ENCODE data around the gene AFF3.

DNA sequence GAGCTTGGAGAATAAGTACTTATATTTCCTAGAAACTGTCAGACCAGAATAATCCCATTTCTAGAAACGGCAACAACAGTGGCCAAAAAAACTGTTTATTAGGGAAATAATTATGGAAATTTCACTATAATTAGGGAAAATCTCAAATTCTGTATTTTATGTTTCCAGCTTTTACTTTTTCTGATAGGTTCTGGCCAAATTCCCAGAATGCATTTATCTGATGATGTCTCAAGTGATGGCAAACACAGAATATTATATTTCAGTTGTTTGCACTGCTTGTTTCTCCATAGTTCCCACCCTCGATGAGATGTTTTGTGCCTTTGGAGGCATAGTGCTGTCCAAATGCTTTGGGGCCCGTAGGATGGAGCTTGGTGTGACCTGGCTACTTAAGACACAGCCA, 66.9 kb downstream of the AFF3 start:
- no peak for TF ChIP-seq CTCF (conservative IDR thresholded peaks at IDR 0.05 in 1 of 2, IDR thresholded peaks at IDR 0.05 in 1 of 2; ENCODE audit: extremely low read depth in 1 of 2, insufficient read depth in 1 of 2, low read depth in 1 of 2, low read length in 2 of 2)
- TF ChIP-seq EZH2 (IDR thresholded peaks at IDR 0.05; ENCODE audit: borderline replicate concordance, low read length) = no peak

All from mammary epithelial cell (primary cell).